Measurements from ENCODE around the gene SERTAD3. TPM values are rescaled to one million over a fixed set of nuclear protein-coding genes. Genes with fewer than 3 reads are reported as not detected.
A peak's percentile ranks its signal among the peaks of the same experiment; 100 is the strongest.

The SERTAD3 gene
- total and polyA plus RNA-seq, 10 of the 15 experiments (the other 5 are each of a cell fraction or from before 2014, with no cell fraction given): 4.2 to 22.4 (median 13.7) TPM

DNA sequence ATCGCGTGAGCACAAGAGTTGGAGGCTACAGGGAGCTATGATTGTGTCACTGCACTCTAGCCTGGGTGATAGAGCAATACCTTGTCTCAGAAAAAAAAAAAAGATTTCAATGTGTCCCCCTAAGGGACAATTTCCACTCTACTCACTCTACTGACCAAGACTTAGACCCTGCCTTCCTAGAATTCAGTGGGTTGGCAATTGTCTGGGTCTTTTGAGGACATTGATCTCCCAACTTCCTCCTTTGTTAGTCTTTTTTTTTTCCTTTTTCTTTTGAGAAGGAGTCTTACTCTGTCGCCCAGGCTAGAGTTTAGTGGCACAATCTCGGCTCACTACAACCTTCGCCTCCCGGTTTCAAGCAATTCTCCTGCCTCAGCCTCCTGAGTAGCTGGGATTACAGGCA lies 24.9 kb upstream of the SERTAD3 start (continued):
- TF ChIP-seq, protein P1, sequence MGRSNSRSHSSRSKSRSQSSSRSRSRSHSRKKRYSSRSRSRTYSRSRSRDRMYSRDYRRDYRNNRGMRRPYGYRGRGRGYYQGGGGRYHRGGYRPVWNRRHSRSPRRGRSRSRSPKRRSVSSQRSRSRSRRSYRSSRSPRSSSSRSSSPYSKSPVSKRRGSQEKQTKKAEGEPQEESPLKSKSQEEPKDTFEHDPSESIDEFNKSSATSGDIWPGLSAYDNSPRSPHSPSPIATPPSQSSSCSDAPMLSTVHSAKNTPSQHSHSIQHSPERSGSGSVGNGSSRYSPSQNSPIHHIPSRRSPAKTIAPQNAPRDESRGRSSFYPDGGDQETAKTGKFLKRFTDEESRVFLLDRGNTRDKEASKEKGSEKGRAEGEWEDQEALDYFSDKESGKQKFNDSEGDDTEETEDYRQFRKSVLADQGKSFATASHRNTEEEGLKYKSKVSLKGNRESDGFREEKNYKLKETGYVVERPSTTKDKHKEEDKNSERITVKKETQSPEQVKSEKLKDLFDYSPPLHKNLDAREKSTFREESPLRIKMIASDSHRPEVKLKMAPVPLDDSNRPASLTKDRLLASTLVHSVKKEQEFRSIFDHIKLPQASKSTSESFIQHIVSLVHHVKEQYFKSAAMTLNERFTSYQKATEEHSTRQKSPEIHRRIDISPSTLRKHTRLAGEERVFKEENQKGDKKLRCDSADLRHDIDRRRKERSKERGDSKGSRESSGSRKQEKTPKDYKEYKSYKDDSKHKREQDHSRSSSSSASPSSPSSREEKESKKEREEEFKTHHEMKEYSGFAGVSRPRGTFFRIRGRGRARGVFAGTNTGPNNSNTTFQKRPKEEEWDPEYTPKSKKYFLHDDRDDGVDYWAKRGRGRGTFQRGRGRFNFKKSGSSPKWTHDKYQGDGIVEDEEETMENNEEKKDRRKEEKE (IDR thresholded peaks at IDR 0.05): no peak

DNA sequence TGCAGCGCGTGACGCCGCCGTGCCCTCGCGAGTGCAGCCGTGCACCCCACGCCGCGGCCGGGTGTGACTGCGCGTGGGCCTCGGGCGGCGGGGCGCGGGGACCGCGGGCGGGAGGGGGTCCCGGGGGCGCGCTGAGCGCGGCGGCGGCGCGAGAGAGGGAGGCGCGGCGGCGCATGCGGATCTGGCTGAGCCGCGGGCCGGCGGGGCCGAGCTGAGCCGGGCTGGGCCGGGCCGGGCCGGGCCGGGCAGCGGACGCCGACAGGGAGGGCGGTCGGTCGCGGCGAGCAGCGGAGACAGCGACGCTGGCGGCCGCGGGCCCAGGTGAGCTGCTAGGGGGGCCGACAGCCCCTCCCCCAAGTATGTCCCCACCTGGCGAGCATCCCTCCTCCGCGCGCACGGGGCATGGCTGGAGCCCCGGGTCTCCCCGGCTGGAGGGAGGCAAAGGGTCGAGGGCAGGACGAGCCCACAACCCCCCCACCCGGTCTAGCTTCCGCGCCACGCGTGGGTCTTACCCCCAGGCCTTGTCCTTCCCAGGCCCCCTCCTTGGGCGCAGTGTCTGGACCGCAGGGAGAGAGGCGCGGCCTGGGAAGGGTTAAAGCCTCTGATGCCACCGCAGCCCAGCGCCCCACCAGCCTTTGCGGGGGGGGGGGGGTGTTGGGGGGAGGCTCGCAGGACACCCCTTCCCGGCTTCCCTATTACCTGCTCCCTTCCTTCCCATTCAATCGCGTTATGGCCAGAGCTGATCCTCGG lies 23.0 kb upstream of the SERTAD3 start, which contains the start of gene SPTBN4:
SPTBN4 (plus strand) TSS at position 17 of the 750 bp plus-strand sequence. CDS start 5,621 bp downstream, outside the sequence.
- Histone ChIP-seq H3K4me3 (peak within 1 kb of the TSS; percentile 31), H4K20me1 (ENCODE audit: control insufficient read depth, insufficient read depth) (no peaks in the 10 kb centered on the region), H3K27ac (ENCODE audit: control insufficient read depth, insufficient read depth) (no peak within 1 kb of the TSS), H3K27me3 (replicated peaks in 1 of 2; ENCODE audit: control insufficient read depth in 2 of 2, insufficient read depth in 2 of 2, low read length in 1 of 2) (peaks cover 0 to 2% of the 10 kb centered on the region in 2 experiments; a peak in 3 of 4 replicates), H2AFZ (ENCODE audit: control insufficient read depth, low read depth, low read length) (peak within 1 kb of the TSS; percentile 75), H3K9me3 (replicated peaks; ENCODE audit: control insufficient read depth, insufficient read depth, low read length) (no peaks in the 10 kb centered on the region), H3K4me2 (ENCODE audit: control insufficient read depth, insufficient read depth) (peak within 1 kb of the TSS; percentile 82), H3K9ac (ENCODE audit: control insufficient read depth, insufficient read depth, low read length) (no peak within 1 kb of the TSS), H3K36me3 (ENCODE audit: control insufficient read depth in 2 of 2, insufficient read depth in 2 of 2, low read length in 1 of 2) (no peaks in the 10 kb centered on the region), H3K4me1 (ENCODE audit: control insufficient read depth, insufficient read depth, low read length) (peaks cover 21% of the 10 kb centered on the region), H3K79me2 (ENCODE audit: control insufficient read depth, insufficient read depth, low read length) (no peaks in the 10 kb centered on the region)
- no peak for FAIRE-seq
- DNase-seq (ENCODE audit: low read depth, low spot score): no peak
- intact Hi-C loops (cut with micrococcal nuclease; ENCODE audit: unreplicated experiment): no loop called here
- RAD21 ChIA-PET (ENCODE audit: unreplicated experiment): interaction anchor here (1.7 kb wide), 1 partner anchor 277 kb away, joined by 4 read pairs; no protein-coding TSS in a partner anchor
- BruUV-seq (replicated peaks): no TSS peak
- in situ Hi-C loops (cut with MboI): no loop called here
- CTCF ChIA-PET: no interaction called here
- no peak for ATAC-seq
- no peak for TF ChIP-seq CBX5 (IDR thresholded peaks at IDR 0.05; ENCODE audit: low read depth)
- POLR2A ChIA-PET: interaction anchor here (0.6 kb wide), 2 partner anchors 58 to 314 kb away, joined by 3 to 5 read pairs; no protein-coding TSS in a partner anchor
- SMC1A ChIA-PET (ENCODE audit: uncharacterized antibody, unreplicated experiment): no interaction called here
- 25% methylated on average over 18 of the region's 87 CpGs for WGBS (ENCODE audit: insufficient coverage, insufficient replicate concordance, low lambda C conversion rate, missing lambda C conversion rate)

Data from GM12878 (cell line).